ENCODE results near the gene PTH2.
A peak's percentile ranks its signal among the peaks of the same experiment; 100 is the strongest.
"Not testable (repeated sequence)": the region's sequence is repeated elsewhere in the genome, so short reads cannot be mapped to it uniquely, and the experiment has no call there.

The PTH2 gene, protein sequence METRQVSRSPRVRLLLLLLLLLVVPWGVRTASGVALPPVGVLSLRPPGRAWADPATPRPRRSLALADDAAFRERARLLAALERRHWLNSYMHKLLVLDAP

DNA sequence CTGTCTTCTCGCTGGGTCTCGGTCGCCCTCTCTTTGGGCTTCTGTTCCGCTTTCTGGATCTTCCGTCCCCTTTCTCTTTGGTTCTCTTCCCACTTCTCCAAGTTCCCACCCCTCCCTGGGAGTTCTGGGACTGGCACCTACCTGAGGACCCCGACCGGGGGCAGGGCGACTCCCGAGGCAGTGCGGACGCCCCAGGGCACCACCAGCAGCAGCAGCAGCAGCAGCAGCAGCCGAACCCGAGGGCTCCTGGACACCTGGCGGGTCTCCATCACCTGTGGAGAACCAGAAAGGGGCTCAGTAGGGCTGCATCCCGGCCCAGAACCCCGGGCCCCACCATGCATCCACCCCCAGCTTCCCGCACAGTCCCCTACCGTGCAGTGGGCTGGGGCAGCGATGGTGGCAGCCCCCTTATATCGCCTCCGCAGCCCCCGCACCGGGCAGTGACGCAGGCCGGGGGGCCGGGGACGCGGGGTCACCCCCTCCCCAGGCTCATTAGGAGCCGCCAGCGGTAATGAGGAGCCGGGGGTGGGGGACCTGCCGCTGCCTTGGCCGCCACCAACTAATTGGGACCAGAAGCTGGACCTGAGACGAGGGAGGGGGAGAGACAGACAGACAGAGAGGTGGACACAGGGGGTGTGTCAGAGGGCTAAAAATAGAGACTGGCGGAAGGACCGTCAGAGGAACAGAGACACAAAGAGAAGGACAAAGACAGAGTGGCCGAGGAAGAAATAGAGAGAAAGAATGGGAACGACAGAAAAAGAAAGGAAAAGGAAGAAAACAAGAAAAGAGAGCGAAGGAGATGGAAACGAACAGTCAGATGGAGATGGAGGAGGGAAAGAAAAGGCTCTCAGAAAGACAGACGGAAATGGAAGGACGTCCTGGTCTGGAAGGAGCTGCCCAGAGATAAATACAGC is at the start of gene PTH2:
Gene PTH2, minus strand, starts transcription at position 371 of the 914 bp plus-strand sequence. Its CDS starts 102 bp downstream, at position 269.
- DNase-seq (no peak), ATAC-seq (no peak)
- Mint-ChIP-seq H3K27me3 (peaks cover 90% of the 10 kb centered on the region), H3K4me3 (peak within 1 kb of the TSS; percentile 62), H3K4me1 (peaks cover 46% of the 10 kb centered on the region), H3K27ac (no peak within 1 kb of the TSS), H3K9me3 (no peaks in the 10 kb centered on the region), H3K36me3 (ENCODE audit: low read depth) (no peaks in the 10 kb centered on the region)

GRCh38 chr19:49472936-49473335 is 49.7 kb upstream of the PTH2 start:
- peak overlapping the region; percentile 90 for H3K27ac Mint-ChIP-seq
- H3K9me3 Mint-ChIP-seq, result no peaks in the 10 kb centered on the region
- peaks cover 69% of the 10 kb centered on the region for H3K4me1 Mint-ChIP-seq
- ATAC-seq, result no peak
- H3K36me3 Mint-ChIP-seq (ENCODE audit: low read depth), result peaks cover 7% of the 10 kb centered on the region
- peak overlapping the region; percentile 41 for H3K4me3 Mint-ChIP-seq
- peak; percentile 30 for DNase-seq
- H3K27me3 Mint-ChIP-seq, result no peaks in the 10 kb centered on the region

- Mint-ChIP-seq H3K27ac (peak overlapping the region; percentile 62), H3K36me3 (ENCODE audit: low read depth) (peaks cover 3% of the 10 kb centered on the region), H3K27me3 (no peaks in the 10 kb centered on the region), H3K4me1 (peaks cover 64% of the 10 kb centered on the region), H3K4me3 (peak overlapping the region; percentile 40), H3K9me3 (no peaks in the 10 kb centered on the region)
- DNase-seq, result no peak
- no peak for ATAC-seq
Observed at GRCh38 chr19:49470615-49470978, 47.4 kb upstream of the PTH2 start.

- no peaks in the 10 kb centered on the region for H3K27me3 Mint-ChIP-seq
- H3K4me1 Mint-ChIP-seq, result peaks cover 60% of the 10 kb centered on the region
- H3K9me3 Mint-ChIP-seq, result no peaks in the 10 kb centered on the region
- peak; percentile 87 for DNase-seq
- H3K4me3 Mint-ChIP-seq, result peak overlapping the region; percentile 40
- peak; percentile 70 for ATAC-seq
- peaks cover 3% of the 10 kb centered on the region for H3K36me3 Mint-ChIP-seq (ENCODE audit: low read depth)
- H3K27ac Mint-ChIP-seq, result peak overlapping the region; percentile 62
Observed at GRCh38 chr19:49469828-49470614, 46.8 kb upstream of the PTH2 start.

- H3K9me3 Mint-ChIP-seq, result no peaks in the 10 kb centered on the region
- peak overlapping the region; percentile 59 for H3K4me3 Mint-ChIP-seq
- H3K4me1 Mint-ChIP-seq, result peaks cover 57% of the 10 kb centered on the region
- no peaks in the 10 kb centered on the region for H3K27me3 Mint-ChIP-seq
- ATAC-seq (peak; percentile 79), DNase-seq (peak; percentile 72)
- peak overlapping the region; percentile 73 for H3K27ac Mint-ChIP-seq
- H3K36me3 Mint-ChIP-seq (ENCODE audit: low read depth), result peaks cover 3% of the 10 kb centered on the region
Observed at GRCh38 chr19:49468746-49469447, 45.7 kb upstream of the PTH2 start.

DNA sequence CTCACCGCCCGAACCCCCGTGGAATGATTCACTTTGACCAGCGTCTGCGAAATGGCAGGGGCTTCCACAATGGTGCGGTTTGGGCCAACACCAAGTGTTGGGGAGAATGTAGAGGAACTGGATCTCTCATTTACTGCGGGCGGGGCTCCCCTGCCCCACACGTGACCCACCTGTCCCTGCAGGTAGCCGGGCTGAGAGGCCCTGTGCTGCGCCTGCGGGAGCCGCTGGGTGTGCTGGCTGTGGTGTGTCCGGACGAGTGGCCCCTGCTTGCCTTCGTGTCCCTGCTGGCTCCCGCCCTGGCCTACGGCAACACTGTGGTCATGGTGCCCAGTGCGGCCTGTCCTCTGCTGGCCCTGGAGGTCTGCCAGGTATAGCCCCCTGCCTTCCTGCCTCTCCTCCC is 45.0 kb upstream of the PTH2 start:
- peak overlapping the region; percentile 73 for H3K27ac Mint-ChIP-seq
- H3K4me1 Mint-ChIP-seq, result peaks cover 51% of the 10 kb centered on the region
- no peaks in the 10 kb centered on the region for H3K9me3 Mint-ChIP-seq
- peaks cover 3% of the 10 kb centered on the region for H3K36me3 Mint-ChIP-seq (ENCODE audit: low read depth)
- H3K4me3 Mint-ChIP-seq, result no peak overlapping the region
- H3K27me3 Mint-ChIP-seq, result no peaks in the 10 kb centered on the region
- no peak for ATAC-seq
- no peak for DNase-seq

- H3K27me3 Mint-ChIP-seq, result no peaks in the 10 kb centered on the region
- H3K4me3 Mint-ChIP-seq, result no peak overlapping the region
- no peak for DNase-seq
- H3K36me3 Mint-ChIP-seq (ENCODE audit: low read depth), result peaks cover 4% of the 10 kb centered on the region
- H3K27ac Mint-ChIP-seq, result no peak overlapping the region
- peaks cover 28% of the 10 kb centered on the region for H3K4me1 Mint-ChIP-seq
- no peak for ATAC-seq
- H3K9me3 Mint-ChIP-seq, result no peaks in the 10 kb centered on the region
Observed at GRCh38 chr19:49465371-49465770, 42.1 kb upstream of the PTH2 start.

GRCh38 chr19:49463960-49464740 is 40.9 kb upstream of the PTH2 start:
- H3K4me1 Mint-ChIP-seq, result peaks cover 18% of the 10 kb centered on the region
- H3K27me3 Mint-ChIP-seq, result no peaks in the 10 kb centered on the region
- H3K27ac Mint-ChIP-seq, result no peak overlapping the region
- DNase-seq (no peak), ATAC-seq (no peak)
- peaks cover 6% of the 10 kb centered on the region for H3K36me3 Mint-ChIP-seq (ENCODE audit: low read depth)
- no peaks in the 10 kb centered on the region for H3K9me3 Mint-ChIP-seq
- no peak overlapping the region for H3K4me3 Mint-ChIP-seq

DNA sequence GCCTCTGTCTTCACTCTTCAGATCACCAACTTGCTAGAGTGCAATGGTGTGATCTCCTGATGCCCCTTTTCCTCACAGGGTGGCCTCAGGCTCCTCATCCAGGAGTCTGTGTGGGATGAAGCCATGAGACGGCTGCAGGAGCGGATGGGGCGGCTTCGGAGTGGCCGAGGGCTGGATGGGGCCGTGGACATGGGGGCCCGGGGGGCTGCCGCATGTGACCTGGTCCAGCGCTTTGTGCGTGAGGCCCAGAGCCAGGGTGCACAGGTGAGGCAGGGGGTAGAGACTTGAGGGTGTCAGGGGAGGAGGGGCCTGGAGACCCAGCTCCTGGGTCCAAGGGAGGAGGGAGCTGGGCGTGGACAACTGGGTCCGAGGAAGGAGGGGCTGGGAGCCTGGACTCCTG is 39.3 kb upstream of the PTH2 start:
- DNase-seq (no peak), ATAC-seq (no peak)
- peaks cover 5% of the 10 kb centered on the region for H3K36me3 Mint-ChIP-seq (ENCODE audit: low read depth)
- H3K27me3 Mint-ChIP-seq, result no peaks in the 10 kb centered on the region
- no peaks in the 10 kb centered on the region for H3K9me3 Mint-ChIP-seq
- H3K4me3 Mint-ChIP-seq, result no peak overlapping the region
- no peak overlapping the region for H3K27ac Mint-ChIP-seq
- H3K4me1 Mint-ChIP-seq, result peaks cover 2% of the 10 kb centered on the region

DNA sequence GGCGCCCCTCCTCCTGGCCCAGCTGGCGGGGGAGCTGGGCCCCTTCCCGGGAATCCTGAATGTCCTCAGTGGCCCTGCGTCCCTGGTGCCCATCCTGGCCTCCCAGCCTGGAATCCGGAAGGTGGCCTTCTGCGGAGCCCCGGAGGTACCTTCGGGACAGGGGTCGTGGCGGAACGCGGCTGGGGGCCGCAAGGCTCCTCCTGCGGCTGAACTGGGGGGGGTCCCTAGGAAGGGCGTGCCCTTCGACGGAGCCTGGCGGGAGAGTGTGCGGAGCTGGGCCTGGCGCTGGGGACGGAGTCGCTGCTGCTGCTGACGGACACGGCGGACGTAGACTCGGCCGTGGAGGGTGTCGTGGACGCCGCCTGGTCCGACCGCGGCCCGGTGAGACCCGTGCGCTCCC is 38.4 kb upstream of the PTH2 start:
- no peak overlapping the region for H3K27ac Mint-ChIP-seq
- no peaks in the 10 kb centered on the region for H3K4me1 Mint-ChIP-seq
- H3K36me3 Mint-ChIP-seq (ENCODE audit: low read depth), result peaks cover 7% of the 10 kb centered on the region
- H3K9me3 Mint-ChIP-seq, result no peaks in the 10 kb centered on the region
- DNase-seq, result no peak
- H3K27me3 Mint-ChIP-seq, result no peaks in the 10 kb centered on the region
- ATAC-seq, result no peak
- no peak overlapping the region for H3K4me3 Mint-ChIP-seq

DNA sequence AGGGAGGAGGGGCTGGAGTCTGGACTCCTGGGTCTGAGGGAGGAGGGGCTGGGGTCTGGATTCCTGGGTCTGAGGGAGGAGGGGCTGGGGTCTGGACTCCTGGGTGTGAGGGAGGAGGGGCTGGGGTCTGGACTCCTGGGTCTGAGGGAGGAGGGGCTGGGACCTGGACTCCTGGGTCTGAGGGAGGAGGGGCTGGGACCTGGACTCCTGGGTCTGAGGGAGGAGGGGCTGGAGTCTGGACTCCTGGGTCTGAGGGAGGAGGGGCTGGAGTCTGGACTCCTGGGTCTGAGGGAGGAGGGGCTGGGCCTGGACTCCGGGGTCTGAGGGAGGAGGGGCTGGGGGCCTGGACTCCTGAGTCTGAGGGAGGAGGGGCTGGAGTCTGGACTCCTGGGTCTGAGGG is 37.9 kb upstream of the PTH2 start:
- H3K4me3 Mint-ChIP-seq; H3K36me3 Mint-ChIP-seq (ENCODE audit: low read depth); H3K27ac Mint-ChIP-seq; ATAC-seq; DNase-seq; H3K9me3 Mint-ChIP-seq; H3K27me3 Mint-ChIP-seq; H3K4me1 Mint-ChIP-seq: not testable (repeated sequence)

DNA sequence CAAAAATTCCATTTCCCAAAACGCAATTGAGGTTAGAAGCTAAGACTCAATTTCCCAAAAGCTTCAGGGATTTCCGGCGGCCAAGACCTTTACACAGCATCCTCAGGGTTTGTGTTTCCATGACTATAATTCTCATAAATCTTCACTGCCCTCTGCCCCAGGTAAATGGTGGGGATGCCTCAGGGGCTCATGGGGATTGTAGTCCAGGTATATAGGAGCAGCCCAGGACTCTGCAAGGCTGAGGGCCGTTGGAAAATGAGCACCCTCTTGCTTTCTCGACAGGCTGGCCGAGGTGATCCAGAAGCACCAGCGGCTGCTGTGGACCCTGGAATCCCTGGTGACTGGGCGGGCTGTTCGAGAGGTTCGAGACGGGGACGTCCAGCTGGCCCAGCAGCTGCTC is 36.1 kb upstream of the PTH2 start:
- no peak for DNase-seq
- Mint-ChIP-seq H3K9me3 (no peaks in the 10 kb centered on the region), H3K36me3 (ENCODE audit: low read depth) (peaks cover 9% of the 10 kb centered on the region)

DNA sequence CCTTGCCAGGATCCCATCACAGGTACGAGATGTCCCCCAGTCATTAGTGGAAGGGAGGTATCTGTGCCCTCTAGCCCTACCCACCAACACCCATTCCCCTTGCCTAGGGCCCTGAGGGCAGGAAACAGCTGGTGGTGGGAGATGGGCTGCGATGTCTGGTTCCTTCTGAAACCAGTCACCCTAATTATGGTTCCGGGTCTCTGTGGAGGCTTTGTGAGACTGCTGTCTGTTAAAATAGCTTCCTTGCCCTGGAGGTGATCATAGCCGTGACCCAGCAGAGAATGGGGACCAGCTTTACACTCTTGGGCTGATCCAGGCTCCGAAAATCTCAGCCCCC is 35.3 kb upstream of the PTH2 start:
- Mint-ChIP-seq H3K4me3 (no peak overlapping the region), H3K36me3 (ENCODE audit: low read depth) (peaks cover 9% of the 10 kb centered on the region)
- ATAC-seq, result no peak

More for the DNA sequence above, 36.1 kb upstream of the PTH2 start:
- Mint-ChIP-seq H3K27ac (no peak overlapping the region), H3K27me3 (no peaks in the 10 kb centered on the region), H3K4me1 (peaks cover 10% of the 10 kb centered on the region), H3K4me3 (no peak overlapping the region)
- no peak for ATAC-seq

GRCh38 chr19:49456326-49456725 is 33.1 kb upstream of the PTH2 start:
- no peak for DNase-seq
- Mint-ChIP-seq H3K27ac (peak overlapping the region; percentile 35), H3K4me3 (no peak overlapping the region)

More for the DNA sequence above, 35.3 kb upstream of the PTH2 start:
- Mint-ChIP-seq H3K27me3 (no peaks in the 10 kb centered on the region), H3K9me3 (no peaks in the 10 kb centered on the region), H3K27ac (no peak overlapping the region), H3K4me1 (peaks cover 15% of the 10 kb centered on the region)
- DNase-seq, result no peak

More at GRCh38 chr19:49456326-49456725, 33.1 kb upstream of the PTH2 start:
- peaks cover 14% of the 10 kb centered on the region for H3K36me3 Mint-ChIP-seq (ENCODE audit: low read depth)
- no peaks in the 10 kb centered on the region for H3K9me3 Mint-ChIP-seq
- H3K4me1 Mint-ChIP-seq, result peaks cover 30% of the 10 kb centered on the region
- no peak for ATAC-seq
- H3K27me3 Mint-ChIP-seq, result no peaks in the 10 kb centered on the region
